Measurements from ENCODE around the gene UCK1. TPM values are rescaled to one million over a fixed set of nuclear protein-coding genes. Genes with fewer than 3 reads are reported as not detected.
A peak's percentile ranks its signal among the peaks of the same experiment; 100 is the strongest.

Gene UCK1
- total and polyA plus RNA-seq, 7 donors, result 16.8 to 75.6 (median 37.8) TPM

DNA sequence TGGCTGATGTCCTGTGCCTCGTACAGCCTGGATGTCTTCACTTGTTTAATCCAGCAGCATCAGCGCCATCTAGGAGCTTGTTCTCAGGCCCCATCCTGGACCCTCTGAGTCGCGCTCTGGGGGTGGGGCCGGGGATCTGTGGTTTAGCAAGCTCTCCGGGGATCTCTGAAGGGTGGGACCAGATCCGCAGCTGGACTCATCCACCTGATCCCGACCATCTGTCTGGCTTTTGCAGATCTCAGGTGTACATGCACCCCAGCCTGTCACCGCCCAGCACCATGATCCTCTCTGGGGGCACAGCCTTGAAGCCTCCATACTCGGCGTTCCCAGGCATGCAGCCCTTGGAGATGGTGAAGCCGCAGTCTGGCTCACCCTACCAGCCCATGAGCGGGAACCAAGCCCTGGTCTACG lies 43.4 kb downstream of the UCK1 start:
- peaks cover 14 to 100% of the 10 kb centered on the region in 2 donors for H3K36me3 ChIP-seq (ENCODE audit: insufficient read depth in 1 of 2, low read depth in 1 of 2)
- no peak overlapping the region for H3K27ac ChIP-seq
- WGBS, 3 donors, result 79 to 85% (median 81%) methylated on average over 14 of the region's 14 CpGs
- H3K4me1 ChIP-seq, result peaks cover 5% of the 10 kb centered on the region
- ATAC-seq, result no peak
- H3K27me3 ChIP-seq (ENCODE audit: insufficient read depth in 3 of 3, low read length in 2 of 3), result no peaks in the 10 kb centered on the region
- no peaks in the 10 kb centered on the region for H3K9me3 ChIP-seq
- no peak overlapping the region for H3K4me3 ChIP-seq
- DNase-seq, result no peak
- intact Hi-C loops (cut with DNase I), result no loop called here
- TF ChIP-seq, protein P1, sequence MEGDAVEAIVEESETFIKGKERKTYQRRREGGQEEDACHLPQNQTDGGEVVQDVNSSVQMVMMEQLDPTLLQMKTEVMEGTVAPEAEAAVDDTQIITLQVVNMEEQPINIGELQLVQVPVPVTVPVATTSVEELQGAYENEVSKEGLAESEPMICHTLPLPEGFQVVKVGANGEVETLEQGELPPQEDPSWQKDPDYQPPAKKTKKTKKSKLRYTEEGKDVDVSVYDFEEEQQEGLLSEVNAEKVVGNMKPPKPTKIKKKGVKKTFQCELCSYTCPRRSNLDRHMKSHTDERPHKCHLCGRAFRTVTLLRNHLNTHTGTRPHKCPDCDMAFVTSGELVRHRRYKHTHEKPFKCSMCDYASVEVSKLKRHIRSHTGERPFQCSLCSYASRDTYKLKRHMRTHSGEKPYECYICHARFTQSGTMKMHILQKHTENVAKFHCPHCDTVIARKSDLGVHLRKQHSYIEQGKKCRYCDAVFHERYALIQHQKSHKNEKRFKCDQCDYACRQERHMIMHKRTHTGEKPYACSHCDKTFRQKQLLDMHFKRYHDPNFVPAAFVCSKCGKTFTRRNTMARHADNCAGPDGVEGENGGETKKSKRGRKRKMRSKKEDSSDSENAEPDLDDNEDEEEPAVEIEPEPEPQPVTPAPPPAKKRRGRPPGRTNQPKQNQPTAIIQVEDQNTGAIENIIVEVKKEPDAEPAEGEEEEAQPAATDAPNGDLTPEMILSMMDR (IDR thresholded peaks at IDR 0.05), result no peak

DNA sequence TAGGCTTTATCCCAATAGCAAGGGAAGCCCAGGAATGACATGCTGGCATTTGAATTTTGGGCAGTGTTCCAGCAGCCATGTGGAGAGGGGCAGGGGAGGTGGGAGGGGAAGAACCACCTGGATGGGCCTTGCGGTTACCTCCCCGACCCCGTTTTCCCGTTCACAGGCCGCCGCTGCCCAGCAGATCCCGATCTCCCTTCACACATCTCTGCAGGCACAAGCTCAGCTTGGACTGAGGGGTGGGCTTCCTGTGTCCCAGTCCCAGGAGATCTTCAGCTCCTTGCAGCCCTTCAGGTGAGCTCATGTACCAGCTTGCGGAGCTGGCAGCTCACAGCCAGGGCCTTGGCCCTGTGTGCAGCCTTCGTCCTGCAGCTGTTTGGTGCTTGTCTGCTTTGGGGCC lies 44.1 kb downstream of the UCK1 start:
- DNase-seq (no peak), ATAC-seq (no peak)
- intact Hi-C loops (cut with DNase I), result no loop called here
- Histone ChIP-seq H3K27me3 (ENCODE audit: insufficient read depth in 3 of 3, low read length in 2 of 3) (no peaks in the 10 kb centered on the region), H3K4me1 (peaks cover 11% of the 10 kb centered on the region), H3K4me3 (no peak overlapping the region), H3K36me3 (ENCODE audit: insufficient read depth in 1 of 2, low read depth in 1 of 2) (peaks cover 16 to 100% of the 10 kb centered on the region in 2 donors), H3K9me3 (no peaks in the 10 kb centered on the region), H3K27ac (no peak overlapping the region)
- TF ChIP-seq, protein P1 (IDR thresholded peaks at IDR 0.05), result no peak
- WGBS, 3 donors, result 78 to 88% (median 82%) methylated on average over 9 of the region's 9 CpGs

DNA sequence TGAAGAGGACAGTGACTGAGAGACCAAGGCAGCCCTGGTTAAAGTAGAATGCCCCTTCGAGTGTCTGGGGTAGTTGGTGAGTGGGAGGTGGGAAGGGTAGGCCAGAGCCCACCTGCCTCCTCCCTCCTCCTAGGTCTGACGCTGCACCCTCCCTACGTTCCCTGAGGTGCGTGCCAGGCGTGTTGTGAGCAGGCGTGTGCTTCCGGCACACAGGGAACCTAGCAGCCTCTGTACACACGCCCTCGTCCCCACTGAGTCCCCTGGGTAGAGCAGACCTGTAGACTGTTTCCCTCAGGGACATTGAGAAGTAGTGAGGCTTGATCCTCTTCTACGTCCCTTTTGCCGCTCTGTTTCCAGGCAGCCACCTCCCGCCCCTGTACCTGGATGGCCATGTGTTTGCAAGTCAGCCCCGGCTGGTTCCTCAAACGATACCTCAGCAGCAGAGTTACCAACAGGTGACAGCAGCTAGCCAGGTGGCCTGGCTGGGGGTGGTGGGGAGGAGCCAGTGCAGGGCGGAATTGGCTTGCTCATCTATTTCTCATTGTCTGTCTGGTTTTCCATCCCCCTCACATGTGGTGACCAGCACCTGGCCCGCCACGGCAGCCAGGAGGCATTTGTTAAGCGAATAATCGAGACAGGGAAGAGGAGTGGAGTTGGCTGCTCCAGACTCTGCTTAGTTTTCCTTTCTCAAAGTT lies 45.2 kb downstream of the UCK1 start:
- no peak overlapping the region for H3K4me3 ChIP-seq
- H3K36me3 ChIP-seq (ENCODE audit: insufficient read depth in 1 of 2, low read depth in 1 of 2), result peaks cover 17 to 100% of the 10 kb centered on the region in 2 donors
- WGBS, 3 donors, result 81 to 89% (median 84%) methylated on average over 12 to 19 of the region's 19 CpGs
- H3K9me3 ChIP-seq, result no peaks in the 10 kb centered on the region
- ATAC-seq, result no peak
- no peak overlapping the region for H3K27ac ChIP-seq
- TF ChIP-seq, protein P1 (IDR thresholded peaks at IDR 0.05), result no peak
- peak in 1 of 2 donors; percentile 39 for DNase-seq
- intact Hi-C loops (cut with DNase I), result no loop called here
- H3K27me3 ChIP-seq (ENCODE audit: insufficient read depth in 3 of 3, low read length in 2 of 3), result no peaks in the 10 kb centered on the region
- peaks cover 12% of the 10 kb centered on the region for H3K4me1 ChIP-seq

DNA sequence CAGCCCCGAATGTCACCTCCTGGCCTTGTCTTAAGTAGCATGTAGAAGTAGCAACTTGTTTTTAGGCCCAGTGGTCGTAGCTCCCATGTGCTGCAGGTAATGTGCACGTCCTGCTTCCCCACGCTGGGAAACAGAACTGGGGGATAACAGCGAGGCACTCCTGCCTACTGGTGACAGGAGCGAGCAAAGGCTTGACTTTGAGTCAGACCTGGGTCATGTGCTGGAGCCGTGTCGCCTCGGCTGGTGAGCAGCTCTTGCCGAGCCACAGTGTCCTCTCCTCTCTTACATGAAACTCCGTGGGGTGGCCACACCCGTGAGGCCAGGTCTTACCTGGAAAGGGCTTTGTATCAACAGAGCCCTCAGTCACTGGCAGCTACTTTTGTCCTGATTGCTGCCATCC lies 45.9 kb downstream of the UCK1 start:
- TF ChIP-seq, protein P1 (IDR thresholded peaks at IDR 0.05), result no peak
- WGBS, 3 donors, result 89 to 93% (median 91%) methylated on average over 12 of the region's 12 CpGs
- H3K36me3 ChIP-seq (ENCODE audit: insufficient read depth in 1 of 2, low read depth in 1 of 2), result peaks cover 17 to 100% of the 10 kb centered on the region in 2 donors
- no peak overlapping the region for H3K4me3 ChIP-seq
- no peak overlapping the region for H3K27ac ChIP-seq
- DNase-seq, result peak in 1 of 2 donors; percentile 30
- no peak for ATAC-seq
- no peaks in the 10 kb centered on the region for H3K9me3 ChIP-seq
- intact Hi-C loops (cut with DNase I), result no loop called here
- no peaks in the 10 kb centered on the region for H3K27me3 ChIP-seq (ENCODE audit: insufficient read depth in 3 of 3, low read length in 2 of 3)
- H3K4me1 ChIP-seq, result peaks cover 12% of the 10 kb centered on the region

Data from psoas muscle (tissue), 8 donors.